HFF-Myc (cell line): ENCODE measurements around the gene KRTAP19-4.
"Not testable (repeated sequence)": the region's sequence is repeated elsewhere in the genome, so short reads cannot be mapped to it uniquely, and the experiment has no call there.

Source experiments
- DNase-seq: peaks from one replicate; pipeline ENCODE4 v3.0.0-alpha.2; 2011; ENCODE audit warnings: low read depth; ENCODE audit errors: extremely low read depth
- H3K4me3 ChIP-seq: replicated peaks from 2 replicates; pipeline ENCODE4 v1.5.1; 2011; ENCODE audit warnings: low read depth, mild to moderate bottlenecking, control low read depth, low read length
- CTCF ChIP-seq: IDR thresholded peaks from 2 replicates; pipeline ENCODE4 v1.5.1; 2012; ENCODE audit warnings: mild to moderate bottlenecking, low read depth, low read length, control low read depth; ENCODE audit errors: missing control alignments

The KRTAP19-4 gene

GRCh38 chr21:30497065-30497464 is at the start of gene KRTAP19-4:
TSS of gene KRTAP19-4 (minus strand) at chr21:30497165. CDS start at chr21:30497110, 55 bp downstream.
- no peak for DNase-seq
- no peak within 1 kb of the TSS for H3K4me3 ChIP-seq
- TF ChIP-seq CTCF = no peak

GRCh38 chr21:30541764-30542163 is 44.8 kb upstream of the KRTAP19-4 start, which contains the start of gene KRTAP19-6:
TSS of gene KRTAP19-6 (minus strand) at chr21:30541864. CDS start at chr21:30541833, 31 bp downstream.
- TF ChIP-seq CTCF = no peak
- no peak within 1 kb of the TSS for H3K4me3 ChIP-seq
- DNase-seq = no peak

- TF ChIP-seq CTCF = no peak
- DNase-seq = no peak
- H3K4me3 ChIP-seq = no peak overlapping the region
These were observed 21.9 kb upstream of the KRTAP19-4 start for GRCh38 chr21:30518876-30519275.

GRCh38 chr21:30515681-30516080 is 18.7 kb upstream of the KRTAP19-4 start:
- no peak overlapping the region for H3K4me3 ChIP-seq
- no peak for TF ChIP-seq CTCF
- no peak for DNase-seq

GRCh38 chr21:30505621-30506205 is 8.7 kb upstream of the KRTAP19-4 start:
- H3K4me3 ChIP-seq, DNase-seq: not testable (repeated sequence)
- TF ChIP-seq CTCF = peak; percentile 7

GRCh38 chr21:30502041-30502440 is 5.1 kb upstream of the KRTAP19-4 start, which contains the start of gene KRTAP19-5:
TSS of gene KRTAP19-5 (minus strand) at chr21:30502141. CDS start at chr21:30502090, 51 bp downstream.
- no peak for DNase-seq
- no peak within 1 kb of the TSS for H3K4me3 ChIP-seq
- no peak for TF ChIP-seq CTCF
